Endothelial cell of umbilical vein (primary cell): Measurements from ENCODE around the gene NR2C1. TPM values are rescaled to one million over a fixed set of nuclear protein-coding genes. Genes with fewer than 3 reads are reported as not detected.

Source experiments
- BruUV-seq: library from RNA; stranded (reverse); fragments of 400-500 nt; replicated peaks from 2 replicates; lab custom pipeline; 2021; lab: Mats Ljungman, UMichigan
- CTCF ChIA-PET: fragments of 300-600, 350-600 bp; sonication (Branson Sonifier 250); formaldehyde crosslinking; loops from one replicate; lab custom pipeline; 2021; ENCODE audit warnings: antibody characterized with exemption, inconsistent platforms; lab: Charles Lee
- POLR2A ChIA-PET: fragments of 300-600, 350-600 bp; sonication (Branson Sonifier 250); formaldehyde crosslinking; loops from one replicate; lab custom pipeline; 2021; ENCODE audit warnings: antibody characterized with exemption, inconsistent platforms; lab: Charles Lee
- DNase-seq: peaks from one replicate; pipeline ENCODE4 v3.0.0-alpha.2; 2011; ENCODE audit warnings: low read depth, low spot score
- FAIRE-seq: peaks from 2 replicates; lab custom pipeline; 2011; peaks lifted over from hg19 to GRCh38; lab: Jason Lieb, UNC
- H2AFZ ChIP-seq: 2 replicates; pipeline ENCODE4 v1.6.0; 2012; ENCODE audit warnings: low read depth, low read length, control low read depth, inconsistent platforms
- H3K27ac ChIP-seq: 2 replicates; pipeline ENCODE4 v1.5.1; 2011; ENCODE audit warnings: low read depth, mild to moderate bottlenecking, control low read depth, low read length, moderate library complexity; ENCODE audit not compliant: insufficient read depth
- H3K27me3 ChIP-seq, 2 experiments: 2 replicates each; pipeline versions ENCODE4 v1.6.0 to v1.6.1; 2011; ENCODE audit warnings: low read length in 2 of 2, mixed read lengths in 1 of 2; ENCODE audit not compliant: control insufficient read depth in 2 of 2, insufficient read depth in 2 of 2
- H3K36me3 ChIP-seq, 2 experiments: 2 replicates in 1 of 2; 3 replicates in 1 of 2; pipeline ENCODE4 v1.5.1; 2011; ENCODE audit warnings: low read length in 2 of 2, mild to moderate bottlenecking in 1 of 2, moderate library complexity in 1 of 2; ENCODE audit not compliant: control insufficient read depth in 2 of 2, insufficient read depth in 2 of 2; ENCODE audit errors: extremely low read depth in 1 of 2
- H3K4me1 ChIP-seq: 3 replicates; pipeline ENCODE4 v1.5.1; 2011; ENCODE audit warnings: mild to moderate bottlenecking, low read length; ENCODE audit not compliant: control insufficient read depth, insufficient read depth; ENCODE audit errors: extremely low read depth
- H3K4me2 ChIP-seq: 2 replicates; pipeline ENCODE4 v1.6.1; 2011; ENCODE audit warnings: low read length, control low read depth, mixed read lengths; ENCODE audit not compliant: insufficient read depth
- H3K4me3 ChIP-seq, 3 experiments: fragments of 200-600 bp in 1 of 3; sonication (generic), shearing (Covaris generic) in 1 of 3; replicated peaks in 1 of 3; 2 replicates each; pipeline ENCODE4 v1.5.1; 2011 to 2016; ENCODE audit warnings: control low read depth in 3 of 3, low read length in 3 of 3, mild to moderate bottlenecking in 2 of 3, inconsistent platforms in 1 of 3, low read depth in 1 of 3, moderate library complexity in 1 of 3; ENCODE audit not compliant: insufficient read depth in 1 of 3
- H3K79me2 ChIP-seq: 2 replicates; pipeline ENCODE4 v1.6.0; 2012; ENCODE audit warnings: low read length, inconsistent platforms; ENCODE audit not compliant: control insufficient read depth, insufficient read depth
- H3K9ac ChIP-seq: replicated peaks from 2 replicates; pipeline ENCODE3; 2011; ENCODE audit warnings: low read length, control low read depth; ENCODE audit not compliant: insufficient read depth; ENCODE audit errors: extremely low read depth
- H3K9me1 ChIP-seq: replicated peaks from 3 replicates; pipeline ENCODE4 v1.6.0; 2011; ENCODE audit warnings: mild to moderate bottlenecking, low read length; ENCODE audit not compliant: control insufficient read depth, insufficient read depth; ENCODE audit errors: extremely low read depth
- H3K9me3 ChIP-seq: replicated peaks from 2 replicates; pipeline ENCODE4 v1.5.1; 2012; ENCODE audit warnings: low read length, inconsistent platforms; ENCODE audit not compliant: control insufficient read depth, insufficient read depth
- H4K20me1 ChIP-seq: replicated peaks from 2 replicates; pipeline ENCODE3; 2011; ENCODE audit warnings: mild to moderate bottlenecking, low read length; ENCODE audit not compliant: control insufficient read depth, insufficient read depth; ENCODE audit errors: extremely low read depth
- CTCF ChIP-seq, 2 donors: IDR thresholded peaks; 1 replicate in 1 of 2; 2 replicates in 1 of 2; pipeline ENCODE4 v1.5.1; 2011; ENCODE audit warnings: low read length in 2 of 2, mild to moderate bottlenecking in 2 of 2, moderate library complexity in 2 of 2, control low read depth in 1 of 2, inconsistent platforms in 1 of 2, low read depth in 1 of 2; ENCODE audit not compliant: insufficient read depth in 1 of 2; ENCODE audit errors: extremely low read depth in 1 of 2
- EZH2 ChIP-seq: IDR thresholded peaks from 2 replicates; pipeline ENCODE4 v1.6.1; 2012; ENCODE audit warnings: borderline replicate concordance, low read depth, mild to moderate bottlenecking, moderate library complexity, low read length, inconsistent platforms; ENCODE audit not compliant: severe bottlenecking
- FOS ChIP-seq: IDR thresholded peaks from 2 replicates; pipeline ENCODE4 v1.6.1; 2011; ENCODE audit warnings: mild to moderate bottlenecking, low read length, moderate library complexity, borderline replicate concordance; ENCODE audit not compliant: insufficient read depth
- GATA2 ChIP-seq: IDR thresholded peaks from 2 replicates; pipeline ENCODE4 v1.7.0; 2011; ENCODE audit warnings: low read depth, mild to moderate bottlenecking, moderate library complexity, mixed read lengths, low read length; ENCODE audit not compliant: insufficient read length, insufficient read depth
- JUN ChIP-seq: IDR thresholded peaks from 2 replicates; pipeline ENCODE4 v1.6.1; 2011; ENCODE audit warnings: borderline replicate concordance, low read depth; ENCODE audit not compliant: insufficient read length, insufficient read depth
- MAX ChIP-seq: IDR thresholded peaks from 2 replicates; pipeline ENCODE4 v1.6.1; 2011; ENCODE audit not compliant: insufficient read depth, insufficient read length
- MYC ChIP-seq: IDR thresholded peaks from one replicate; pipeline ENCODE4 v1.6.1; 2011; ENCODE audit warnings: mild to moderate bottlenecking, low read depth, low read length
- POLR2A ChIP-seq: IDR thresholded peaks from 2 replicates; pipeline ENCODE4 v1.6.1; 2012; ENCODE audit warnings: low read depth, mild to moderate bottlenecking, control low read depth, low read length
- POLR2AphosphoS5 ChIP-seq: IDR thresholded peaks from 2 replicates; pipeline ENCODE4 v1.6.1; 2012; ENCODE audit warnings: low read depth, mild to moderate bottlenecking, control low read depth, low read length, moderate library complexity; ENCODE audit not compliant: insufficient read depth
- dilution Hi-C: fragments of 300-500 bp; cut with MboI; formaldehyde crosslinking; loops from one replicate; pipeline ENCODE4 v1.15.0; 2019; ENCODE audit warnings: low sequenced_read_pairs; ENCODE audit not compliant: extremely low pct_ligation_motif_present
- intact Hi-C: fragments of 100-400 bp; cut with micrococcal nuclease; formaldehyde crosslinking; loops from one replicate; pipeline ENCODE4 v1.10.0; 2022
- polyA plus RNA-seq, 4 experiments: library from polyadenylated mRNA; depleted of rRNA in 3 of 4; stranded (reverse) in 3 of 4; unstranded in 1 of 4; fragments of >200 nt; gene quantifications; 2 replicates each; pipeline versions ENCODE4 v1.2.1 to v1.2.3, GENCODE V29; 2011 to 2012; ENCODE audit warnings: missing spikeins in 1 of 4
- total RNA-seq: library from RNA; stranded (reverse); gene quantifications from 2 replicates; pipeline ENCODE4 v1.2.3, GENCODE V29; 2021

NR2C1 gene
- total and polyA plus RNA-seq, 2 donors (not counting 3 experiments of a cell fraction or from before 2014, with no cell fraction given): 21.0 to 37.7 TPM

DNA sequence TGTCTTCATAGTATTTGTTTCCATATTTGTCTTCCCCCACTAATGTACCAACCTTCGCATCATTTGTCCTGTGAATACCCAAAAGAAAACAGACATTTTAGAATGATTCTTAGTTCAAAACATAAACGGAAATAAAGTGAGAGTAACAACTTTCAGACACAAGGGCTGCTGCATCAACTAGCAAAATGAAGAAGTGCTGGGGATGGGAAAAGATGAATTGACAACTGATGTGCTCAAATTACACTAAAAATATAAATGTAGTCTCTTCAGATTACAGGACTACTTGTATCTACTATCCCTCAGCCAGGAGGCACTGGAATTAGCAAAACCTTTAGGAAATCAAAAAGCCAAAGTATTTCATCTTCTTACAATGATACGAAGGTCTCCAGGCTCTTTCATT is 70.7 kb downstream of the NR2C1 start:
- ChIA-PET CTCF (no interaction called here), POLR2A (interaction anchor here (1.2 kb wide), 1 partner anchor 471 kb away, joined by 6 read pairs; the partner anchor contains the start of gene METAP2)
- peak overlapping the region; percentile 84 for H2AFZ ChIP-seq
- no TSS peak for BruUV-seq
- H3K4me2 ChIP-seq: peak overlapping the region; percentile 95
- H3K4me1 ChIP-seq: peaks cover 6% of the 10 kb centered on the region
- no peaks in the 10 kb centered on the region for H3K9me3 ChIP-seq
- no peaks in the 10 kb centered on the region for H4K20me1 ChIP-seq
- intact Hi-C loops (loop anchor here (1.0 kb wide), 1 partner anchor 215 kb away; the partner anchor contains the start of genes FGD6 and VEZT), dilution Hi-C loops (no loop called here)
- DNase-seq (no peak), FAIRE-seq (peak; percentile 18)
- H3K9me1 ChIP-seq: no peaks in the 10 kb centered on the region
- H3K27me3 ChIP-seq: no peaks in the 10 kb centered on the region
- H3K9ac ChIP-seq: peak overlapping the region; percentile 86
- H3K79me2 ChIP-seq: peaks cover 38% of the 10 kb centered on the region
- peak overlapping the region; percentile 66 to 89 (median 71) for H3K4me3 ChIP-seq
- no peaks in the 10 kb centered on the region for H3K36me3 ChIP-seq
- TF ChIP-seq POLR2A (no peak), GATA2 (no peak), CTCF (IDR thresholded peaks at IDR 0.05; ENCODE audit: extremely low read depth in 1 of 2, insufficient read depth in 1 of 2, low read depth in 1 of 2, low read length in 2 of 2) (no peak), EZH2 (no peak), POLR2AphosphoS5 (no peak), MYC (no peak), MAX (no peak), FOS (no peak), JUN (no peak)
- H3K27ac ChIP-seq: peak overlapping the region; percentile 80
